NK-92 treated with Interleukin-12 subunit alpha and Interleukin-12 subunit beta, amount 100 ng/mL, for 24 hours (cell line): ENCODE measurements around the gene HRH1.
"Not testable (repeated sequence)": the region's sequence is repeated elsewhere in the genome, so short reads cannot be mapped to it uniquely, and the experiment has no call there.

Experiments
- DNase-seq: peaks from one replicate; lab custom pipeline; 2025; lab: John Stamatoyannopoulos, UW

HRH1 gene

DNA sequence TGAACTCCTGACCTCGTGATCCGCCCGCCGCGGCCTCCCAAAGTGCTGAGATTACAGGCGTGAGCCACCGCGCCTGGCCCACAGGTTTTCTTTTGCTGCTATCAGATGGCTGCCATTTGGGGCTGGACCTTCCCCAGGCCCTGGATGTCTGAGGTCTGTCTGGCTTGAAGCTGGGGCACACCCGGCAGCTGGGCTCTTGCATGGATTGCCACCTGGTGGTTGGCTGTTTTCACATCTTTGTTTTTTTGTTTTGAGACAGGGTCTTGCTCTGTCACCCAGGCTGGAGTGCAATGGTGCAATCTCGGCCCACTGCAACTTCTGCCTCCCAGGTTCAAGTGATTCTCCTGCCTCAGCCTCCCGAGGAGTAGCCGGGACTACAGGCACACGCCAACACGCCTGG lies 51.6 kb downstream of the HRH1 start:
- not testable (repeated sequence) for DNase-seq

DNA sequence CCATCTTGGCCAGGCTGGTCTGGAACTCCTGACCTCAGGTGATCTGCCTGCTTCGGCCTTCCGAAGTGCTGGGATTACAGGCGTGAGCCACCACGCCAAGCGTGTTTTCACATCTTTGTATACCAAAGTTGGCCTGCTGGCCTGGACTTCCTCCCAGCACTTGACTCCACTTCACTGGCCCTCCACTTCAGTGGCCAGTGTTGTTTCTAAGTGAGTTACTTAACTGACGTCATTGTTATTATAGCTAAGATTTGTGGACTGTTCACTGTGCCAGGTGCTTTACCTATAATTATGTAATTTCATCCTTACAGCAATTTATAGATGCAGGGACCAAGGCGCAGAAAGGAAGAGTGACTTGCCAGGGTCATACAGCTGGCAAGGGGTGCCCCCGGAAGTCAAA lies 52.0 kb downstream of the HRH1 start:
- no peak for DNase-seq

DNA sequence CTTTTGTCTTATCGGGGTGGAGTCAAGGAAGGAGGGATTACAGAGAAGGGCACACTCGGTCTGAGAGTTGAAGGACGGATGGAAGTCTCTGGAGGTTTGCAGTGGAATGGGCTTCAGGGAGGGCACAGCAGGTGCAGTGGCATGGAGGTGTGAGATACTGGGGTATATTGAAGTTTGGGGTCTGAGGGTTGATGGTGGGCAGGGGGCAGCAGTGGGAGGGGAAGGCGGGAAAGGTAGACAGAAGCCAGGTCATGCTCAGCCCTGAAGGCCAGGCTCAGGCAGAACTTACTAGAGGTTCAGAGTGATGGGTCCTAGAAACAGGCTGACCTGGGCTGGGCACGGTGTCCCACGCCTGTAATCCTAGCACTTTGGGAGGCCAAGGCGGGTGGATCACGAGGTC lies 52.7 kb downstream of the HRH1 start:
- DNase-seq: no peak

DNA sequence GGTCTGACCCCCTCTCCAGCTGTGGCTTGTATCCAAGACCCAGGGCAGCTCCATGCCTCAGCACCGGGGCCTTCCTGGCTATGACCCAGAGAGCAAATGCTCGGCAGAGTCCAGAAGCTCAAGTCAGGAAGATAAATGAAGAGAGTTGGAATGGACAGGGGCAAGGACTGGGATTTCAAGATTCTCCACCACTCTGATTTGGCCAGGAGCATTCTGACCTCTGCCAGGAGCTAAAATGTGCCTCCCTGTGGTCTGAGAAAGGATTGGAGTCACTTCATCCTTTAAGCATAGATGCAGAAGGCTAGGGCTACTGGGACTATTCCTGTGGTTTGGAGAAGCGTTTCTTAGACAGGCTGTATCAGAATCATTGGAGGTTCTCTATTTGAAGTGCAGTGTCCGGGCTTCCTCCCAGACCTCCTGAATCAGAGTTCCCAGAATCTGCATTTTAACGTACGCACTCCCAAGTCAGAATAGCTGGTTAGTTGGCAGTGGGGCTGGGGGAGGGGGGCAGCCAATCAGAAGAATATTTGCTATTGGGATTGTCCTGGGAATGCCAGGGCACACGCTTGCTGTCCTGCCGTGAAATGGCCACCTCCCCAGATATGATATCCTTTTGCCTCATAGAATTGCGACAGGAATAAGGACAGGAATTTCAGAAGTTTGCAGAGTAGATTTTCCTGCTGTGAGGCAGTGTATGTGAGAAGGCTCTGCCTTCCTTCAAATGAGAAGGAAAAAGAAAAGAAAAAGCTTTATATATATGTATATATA lies 57.4 kb downstream of the HRH1 start:
- DNase-seq: no peak

DNA sequence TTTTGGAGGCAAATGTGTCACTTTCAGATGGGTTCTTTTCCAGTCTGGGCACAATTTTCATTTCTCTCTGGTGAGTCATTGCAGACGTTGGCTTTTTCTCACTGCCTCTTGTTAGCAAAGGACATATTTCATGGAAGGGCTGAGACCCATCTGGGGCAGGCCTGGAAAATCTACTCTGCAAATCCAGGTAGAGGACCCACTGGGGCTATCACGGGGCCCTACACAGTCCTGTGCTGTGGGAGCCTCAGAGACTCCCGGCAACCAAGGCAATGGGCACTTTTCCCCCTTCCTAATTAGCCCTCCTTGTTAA lies 58.0 kb downstream of the HRH1 start:
- DNase-seq: no peak

DNA sequence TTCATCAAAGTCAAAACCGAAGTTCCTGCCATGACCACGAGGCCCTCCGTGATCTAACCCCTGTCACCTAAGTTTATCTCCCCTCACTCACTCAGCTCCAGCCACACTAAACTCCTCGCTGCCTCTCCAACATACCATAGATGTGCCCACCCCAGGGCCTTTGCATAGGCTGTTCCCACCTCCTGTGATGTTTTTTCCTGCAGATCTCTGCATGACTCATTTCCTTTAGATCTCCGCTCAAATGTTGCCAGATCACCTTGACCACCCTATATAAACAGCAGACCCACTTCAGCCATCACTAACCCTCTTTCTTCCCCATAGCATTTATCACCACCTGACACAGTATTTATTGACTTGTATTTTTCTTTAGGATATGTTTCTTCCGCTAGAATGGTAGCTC lies 58.5 kb downstream of the HRH1 start:
- DNase-seq: no peak

DNA sequence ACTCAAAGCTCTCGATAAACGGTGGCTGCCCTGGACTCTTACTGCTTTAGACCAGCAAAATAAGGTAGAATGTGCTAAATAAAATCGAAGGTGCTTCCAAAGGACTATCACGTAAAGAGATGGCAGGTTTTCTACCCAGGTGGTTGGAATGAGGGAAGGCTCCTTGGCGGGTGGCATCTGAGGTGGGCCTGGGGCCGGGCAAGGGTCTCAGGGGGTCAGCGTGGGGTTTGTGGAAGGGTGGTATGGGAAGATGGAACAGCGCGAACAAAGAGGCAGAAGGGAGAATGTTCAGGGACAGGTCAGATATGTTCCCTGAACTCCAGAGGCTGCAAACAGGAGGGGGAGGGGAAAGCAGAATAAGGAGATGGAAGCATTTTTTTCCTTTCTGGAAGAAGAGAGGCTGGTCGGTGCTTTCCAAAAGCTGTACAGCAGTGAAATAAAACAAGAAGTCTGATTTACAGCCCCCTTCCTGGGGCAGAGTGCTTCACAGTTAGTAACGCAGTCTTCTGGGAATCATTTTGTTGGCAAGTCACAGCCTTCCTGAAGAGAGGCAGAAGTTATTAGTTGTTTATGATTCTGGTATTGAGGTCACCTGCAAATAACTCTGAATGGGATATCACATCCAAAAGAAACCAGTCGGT lies 59.6 kb downstream of the HRH1 start:
- DNase-seq: no peak

DNA sequence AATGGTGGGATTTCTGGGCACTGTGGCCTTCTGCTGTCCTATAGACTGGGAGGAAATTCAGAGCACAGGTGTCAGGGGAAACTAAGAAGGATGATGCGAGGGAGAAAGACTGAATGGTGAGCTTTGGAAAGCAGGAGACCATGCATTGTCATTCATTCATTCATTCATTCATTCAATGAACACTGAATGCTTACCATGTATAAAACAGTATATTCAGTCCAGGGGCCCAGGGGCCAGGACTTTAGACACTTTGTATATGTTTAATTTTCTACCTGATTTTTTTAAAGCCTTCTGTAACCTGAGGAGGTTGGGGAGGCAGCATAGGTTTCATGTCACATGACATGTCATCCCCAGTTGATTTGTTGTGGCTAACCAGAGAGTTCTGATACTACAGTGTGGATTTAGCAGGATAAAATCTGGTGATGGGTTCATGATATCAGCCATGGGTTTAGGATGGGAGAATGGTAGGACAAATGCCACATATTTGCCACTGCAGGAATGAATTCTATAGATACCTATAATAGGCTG lies 60.2 kb downstream of the HRH1 start:
- no peak for DNase-seq

DNA sequence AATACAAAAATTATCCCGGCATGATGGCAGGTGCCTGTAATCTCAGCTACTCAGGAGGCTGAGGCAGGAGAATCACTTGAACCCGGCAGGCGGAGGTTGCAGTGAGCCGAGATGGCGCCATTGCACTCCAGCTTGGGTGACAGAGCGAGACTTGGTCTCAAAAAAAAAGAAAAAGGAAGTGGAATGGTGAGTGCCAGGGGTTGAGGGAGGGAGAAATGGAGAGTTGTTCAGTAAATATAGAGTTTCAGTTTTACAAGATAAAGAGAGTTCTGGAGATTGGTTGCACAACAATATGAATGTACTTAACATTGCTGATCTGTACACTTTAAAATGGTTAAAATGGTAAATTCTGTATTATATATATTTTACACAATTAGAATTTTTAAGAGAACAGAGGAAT lies 63.1 kb downstream of the HRH1 start:
- not testable (repeated sequence) for DNase-seq

DNA sequence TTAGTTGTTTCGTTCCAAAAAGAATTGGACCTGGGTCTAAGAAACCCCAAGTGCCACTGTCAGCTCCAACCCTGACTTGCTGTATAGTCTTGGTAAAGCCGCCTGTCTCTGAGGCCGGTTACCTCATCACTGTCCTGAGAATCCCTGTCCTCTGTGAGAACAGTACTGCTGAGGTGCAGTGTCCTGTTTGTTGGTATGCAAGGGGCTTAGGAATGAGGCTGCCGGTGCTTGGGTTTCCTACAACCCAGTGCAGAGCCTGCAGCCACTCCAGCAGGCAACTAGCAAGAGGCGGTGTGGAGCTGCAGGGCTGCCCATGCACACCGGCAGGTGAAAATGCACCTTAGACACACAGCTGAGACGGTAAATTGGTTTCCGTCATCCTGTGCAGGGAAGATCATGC lies 65.9 kb downstream of the HRH1 start:
- no peak for DNase-seq

DNA sequence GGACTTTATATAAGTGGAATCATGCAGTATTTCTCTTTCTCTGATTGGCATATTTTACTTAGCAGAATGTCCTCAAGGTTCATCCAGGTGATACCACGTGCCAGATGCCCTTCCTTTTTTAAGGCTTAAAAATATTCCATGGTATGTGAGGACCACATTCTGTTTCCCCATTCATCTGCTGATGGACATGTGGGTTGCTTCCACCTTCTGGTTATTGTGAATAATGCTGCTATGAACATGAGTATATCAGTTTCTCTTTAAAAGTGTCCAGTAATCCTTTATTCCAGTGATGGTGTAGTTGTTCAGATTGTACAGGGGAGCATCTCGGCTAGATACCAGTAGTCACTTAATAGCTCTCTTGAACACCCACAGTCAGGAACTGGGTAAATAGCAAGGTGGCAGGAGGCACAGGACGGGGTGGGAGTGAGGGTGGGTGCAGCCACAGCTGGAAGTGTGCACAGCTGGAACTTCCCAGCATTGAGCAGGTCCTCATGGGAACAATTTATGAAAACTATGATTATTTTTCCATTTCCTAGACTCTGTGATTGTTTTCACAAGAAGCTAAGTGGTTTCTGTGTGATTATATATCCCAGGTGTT lies 67.6 kb downstream of the HRH1 start:
- DNase-seq: no peak

DNA sequence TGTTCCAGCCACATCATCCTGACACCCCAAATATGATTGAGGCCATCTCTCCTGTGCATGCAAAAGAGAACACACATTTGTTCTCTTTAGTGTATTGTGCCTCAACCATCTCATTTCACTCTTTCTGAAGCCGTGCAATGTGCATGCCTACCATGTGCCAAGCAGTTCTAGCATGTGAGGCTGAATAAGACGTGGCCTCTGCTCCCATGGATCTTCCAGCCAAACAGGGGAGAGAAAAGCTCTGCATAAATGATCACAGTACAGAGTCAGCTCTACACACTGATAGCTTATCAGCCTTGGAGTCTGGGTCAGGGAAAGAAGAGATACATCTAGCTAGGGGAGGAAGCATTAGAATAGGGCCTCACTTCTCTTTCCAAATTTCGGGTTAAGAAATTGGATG lies 69.7 kb downstream of the HRH1 start:
- no peak for DNase-seq

DNA sequence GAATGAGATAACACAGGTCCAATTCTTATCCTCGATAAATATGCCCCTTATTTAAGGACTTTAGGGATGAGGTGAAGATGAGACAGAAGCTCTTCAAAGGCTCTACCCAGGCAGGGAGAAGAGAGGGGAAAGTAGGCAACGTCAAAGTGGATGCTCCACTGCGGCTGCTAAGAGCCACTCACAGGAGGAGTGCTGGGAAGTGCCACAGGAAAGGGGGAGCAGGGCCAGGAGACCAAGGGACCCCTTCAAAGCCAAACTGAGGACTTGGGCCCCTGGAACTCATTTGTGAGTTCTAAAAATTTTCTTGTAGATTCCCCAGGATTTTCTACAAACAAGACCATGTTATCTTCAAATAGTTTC lies 70.6 kb downstream of the HRH1 start:
- DNase-seq: no peak

DNA sequence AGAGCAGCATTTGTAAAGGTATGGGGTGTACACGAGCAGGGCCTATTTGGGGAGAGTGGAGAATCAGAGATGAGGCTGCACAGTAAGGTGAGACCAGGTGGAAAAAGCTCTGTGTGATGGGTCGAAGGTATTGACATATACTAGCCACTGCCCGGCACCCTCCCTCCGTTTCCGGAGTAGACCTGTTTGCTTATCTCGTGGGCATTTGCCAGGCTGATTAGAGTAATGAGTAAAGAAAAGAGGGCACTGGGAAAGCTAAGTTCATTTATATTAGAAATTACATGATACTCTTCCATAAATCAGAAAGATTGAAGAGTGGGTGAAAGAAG lies 71.7 kb downstream of the HRH1 start:
- no peak for DNase-seq

DNA sequence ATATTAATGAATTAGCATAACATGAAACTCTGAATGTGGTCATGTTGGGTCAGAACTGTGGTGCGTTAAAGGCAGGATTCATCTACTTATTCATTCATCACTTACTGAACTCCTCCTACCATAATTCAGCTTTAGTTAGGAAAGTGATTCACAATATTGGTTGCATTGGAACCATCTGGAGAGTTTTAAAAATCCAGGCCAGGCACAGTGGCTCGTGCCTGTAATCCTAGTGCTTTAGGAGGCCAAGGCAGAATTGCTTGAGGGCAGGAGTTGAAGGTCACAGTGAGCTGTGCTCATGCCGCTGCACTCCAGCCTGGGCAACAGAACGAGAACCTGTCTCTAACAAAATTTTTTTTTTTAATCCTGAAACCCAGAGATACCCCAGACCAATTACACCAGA lies 73.7 kb downstream of the HRH1 start:
- DNase-seq: no peak

DNA sequence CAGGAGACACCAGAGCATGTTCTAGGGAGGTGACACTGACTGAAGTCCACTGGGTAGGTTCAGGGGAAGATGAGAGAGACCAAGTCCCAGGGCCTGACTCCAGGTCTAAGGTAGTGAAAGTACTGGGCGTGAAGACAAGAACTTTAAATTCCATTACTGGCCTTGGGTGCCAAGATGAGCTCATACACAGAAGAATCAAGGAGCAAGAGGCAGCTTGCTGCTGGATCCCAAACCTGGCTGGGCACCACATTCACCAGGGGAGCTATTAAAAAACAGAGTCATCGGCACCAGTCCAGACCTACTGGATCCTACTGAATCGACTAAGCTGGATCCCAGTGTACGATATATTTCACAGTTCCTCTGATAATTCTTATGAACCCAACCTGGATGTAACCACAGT lies 75.8 kb downstream of the HRH1 start:
- DNase-seq: no peak

DNA sequence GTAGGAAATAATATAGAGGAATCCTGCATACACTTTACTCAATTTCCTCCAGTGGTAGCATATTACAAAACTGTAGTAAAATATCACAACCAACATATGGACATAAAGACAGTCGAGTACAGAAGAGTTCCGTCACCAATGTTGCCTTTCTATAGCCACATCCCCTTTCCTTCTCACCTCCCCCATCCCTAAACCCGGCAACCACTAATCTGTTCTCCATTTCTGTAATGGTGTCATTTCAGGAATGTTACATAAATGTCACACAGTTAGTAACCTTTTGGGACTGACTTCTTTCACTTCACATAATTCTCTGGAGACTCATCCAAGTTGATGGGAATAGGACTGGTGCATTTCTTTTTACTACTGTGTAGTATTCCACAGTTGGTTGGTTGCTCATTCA lies 76.5 kb downstream of the HRH1 start:
- DNase-seq: no peak

DNA sequence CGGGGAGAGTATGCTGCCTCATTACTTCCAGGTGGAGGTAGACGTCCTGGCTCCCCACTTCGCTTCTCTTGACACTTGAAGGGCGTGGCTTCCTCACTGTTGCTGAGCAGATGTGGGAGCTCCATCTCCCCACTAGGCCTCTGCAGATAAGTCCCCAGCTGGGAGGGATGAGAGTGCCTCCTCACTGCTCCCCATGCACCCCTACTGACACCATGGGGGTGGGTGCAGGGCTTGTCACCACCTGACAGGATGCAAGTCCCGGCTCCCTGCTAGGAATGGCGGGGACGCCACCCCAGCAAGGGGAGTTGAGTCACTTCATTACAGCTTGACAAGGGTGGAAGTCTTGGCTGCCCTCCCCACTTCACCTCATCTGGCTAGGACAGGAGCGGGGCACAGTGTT lies 81.1 kb downstream of the HRH1 start:
- no peak for DNase-seq

DNA sequence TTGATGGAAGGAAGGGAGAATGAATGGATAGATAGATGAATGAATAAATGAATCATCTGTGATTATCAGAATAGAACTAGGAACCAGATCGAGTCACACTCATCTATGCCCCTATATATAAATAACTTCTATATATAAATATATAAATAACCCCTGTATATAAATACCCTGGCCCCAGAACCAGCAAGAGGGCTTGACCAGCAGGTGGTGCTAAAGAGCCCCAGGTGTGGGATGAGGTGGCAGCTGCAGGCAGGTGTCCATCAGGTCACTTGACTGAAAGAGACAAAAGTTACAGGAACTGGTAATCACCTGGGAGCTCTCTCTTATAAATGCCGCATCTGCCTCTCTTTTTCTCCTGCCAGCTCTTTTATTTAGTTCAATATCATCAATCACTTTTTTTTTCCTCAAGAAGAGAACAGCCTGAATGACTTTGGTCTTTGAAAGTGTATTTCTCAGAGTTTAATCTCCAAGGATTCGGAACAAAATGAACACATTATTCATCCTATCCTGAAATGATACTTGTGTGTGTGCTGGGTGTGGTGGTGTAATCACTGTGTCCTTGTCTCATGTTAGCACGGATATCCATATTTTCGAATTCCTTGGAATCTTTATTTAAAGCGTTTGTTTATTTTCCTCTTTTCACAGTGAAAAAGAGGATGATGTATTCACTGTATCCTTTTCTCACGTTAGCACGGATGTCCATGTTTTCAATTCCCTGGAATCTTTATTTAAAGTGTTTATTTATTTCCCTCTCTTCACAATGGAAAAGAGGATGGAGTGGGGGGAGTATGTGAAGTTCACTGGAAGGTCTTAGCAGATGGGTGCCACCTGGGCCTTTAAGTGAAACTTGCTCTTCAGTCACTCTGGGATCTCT lies 82.5 kb downstream of the HRH1 start:
- peak; percentile 55 for DNase-seq

DNA sequence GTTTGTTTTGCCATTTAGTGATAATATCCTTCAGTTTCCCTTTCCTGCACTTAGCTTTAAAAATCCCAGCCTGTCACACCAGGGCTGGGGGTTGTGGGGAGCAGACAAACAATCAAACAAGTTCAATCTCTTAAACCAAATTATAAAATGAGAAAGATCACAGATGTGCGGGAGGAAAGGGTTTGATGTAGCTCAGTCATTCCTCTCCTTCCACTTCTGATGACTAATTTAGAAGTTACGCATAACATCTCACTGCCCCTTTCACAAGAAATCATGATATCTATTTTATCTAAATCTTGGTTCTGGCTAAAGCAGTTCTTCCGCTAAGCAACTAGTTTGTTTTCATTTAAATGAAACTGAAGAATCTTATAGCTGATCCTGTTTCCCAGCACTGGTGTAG lies 83.8 kb downstream of the HRH1 start:
- no peak for DNase-seq

DNA sequence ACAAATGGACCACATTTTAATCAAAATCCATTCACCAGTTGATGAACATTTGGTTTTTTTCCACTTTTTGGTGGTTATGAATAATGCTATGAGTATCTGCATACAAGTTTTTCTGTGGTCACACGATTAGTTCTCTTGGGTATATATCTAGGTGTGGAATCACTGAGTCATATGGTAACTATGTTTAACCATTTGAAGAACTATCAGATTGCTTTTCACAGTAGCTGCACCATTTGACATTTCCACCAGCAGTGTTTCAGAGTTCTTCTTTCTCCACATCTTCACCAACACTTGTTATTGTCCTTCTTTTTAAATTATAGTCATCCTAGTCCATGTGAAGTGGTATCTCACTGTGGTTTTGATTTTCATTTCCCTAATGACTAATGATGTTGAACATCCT lies 84.6 kb downstream of the HRH1 start:
- no peak for DNase-seq

DNA sequence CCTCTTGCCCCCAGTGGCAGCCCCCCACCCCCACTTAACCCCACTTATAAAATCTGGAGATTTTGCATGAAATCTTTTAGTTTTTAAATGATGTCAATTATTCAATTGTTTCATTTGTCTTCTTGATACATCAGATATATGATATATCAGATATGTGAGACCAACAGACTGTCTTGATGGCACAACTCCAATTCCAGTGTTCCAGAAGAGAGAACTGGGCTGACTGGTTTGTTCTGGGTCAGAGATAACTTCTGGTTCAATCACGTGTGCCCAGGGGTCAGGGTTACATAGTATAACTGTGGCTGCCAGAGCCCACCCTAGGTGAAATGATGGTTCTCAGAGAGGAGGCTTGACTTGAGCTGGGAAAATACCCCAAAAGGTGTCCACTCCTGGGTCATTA lies 85.5 kb downstream of the HRH1 start:
- DNase-seq: no peak

DNA sequence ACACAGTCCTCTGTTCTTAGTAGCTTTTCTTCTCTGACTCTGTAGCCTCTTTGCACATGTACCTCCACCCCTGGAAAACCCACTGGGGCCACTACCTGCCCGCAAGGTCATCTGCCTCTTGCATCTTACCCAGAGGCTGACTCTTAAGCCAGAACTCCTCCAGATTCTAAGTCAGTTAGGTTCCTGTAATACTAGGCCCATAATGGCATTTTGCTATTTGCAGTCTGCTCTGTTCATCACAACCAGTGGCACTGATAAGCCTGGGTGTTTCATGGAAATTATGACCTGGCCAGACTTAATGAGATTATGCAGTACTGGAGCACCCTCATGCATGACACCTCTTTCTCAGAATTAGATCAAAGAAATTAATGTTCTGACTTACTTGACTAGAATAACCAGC lies 86.2 kb downstream of the HRH1 start:
- no peak for DNase-seq
